ENCODE measurements around the gene NOG.

NOG gene

DNA sequence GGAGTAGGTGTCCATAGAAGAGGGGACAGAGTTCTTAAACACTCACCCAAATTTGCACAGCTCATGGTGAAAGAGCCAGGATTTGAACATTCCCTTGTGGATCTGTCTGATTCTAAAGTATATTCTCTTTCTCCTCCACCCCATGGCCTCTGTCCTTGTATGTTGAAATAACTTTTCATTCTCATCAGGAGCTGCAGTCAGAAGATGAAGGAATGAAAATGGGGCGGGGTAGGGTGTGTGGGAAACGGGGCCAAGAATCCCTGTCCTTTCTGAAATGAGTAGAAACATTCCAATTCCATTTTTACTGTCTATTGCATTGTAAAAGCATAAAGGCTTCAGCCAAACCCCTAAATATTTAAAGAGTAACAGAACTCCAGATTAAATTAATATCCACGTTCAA is 42.8 kb downstream of the NOG start:
- DNase-seq (ENCODE audit: insufficient read length, low spot score) (no peak), FAIRE-seq (no peak)
- TF ChIP-seq, protein P1, sequence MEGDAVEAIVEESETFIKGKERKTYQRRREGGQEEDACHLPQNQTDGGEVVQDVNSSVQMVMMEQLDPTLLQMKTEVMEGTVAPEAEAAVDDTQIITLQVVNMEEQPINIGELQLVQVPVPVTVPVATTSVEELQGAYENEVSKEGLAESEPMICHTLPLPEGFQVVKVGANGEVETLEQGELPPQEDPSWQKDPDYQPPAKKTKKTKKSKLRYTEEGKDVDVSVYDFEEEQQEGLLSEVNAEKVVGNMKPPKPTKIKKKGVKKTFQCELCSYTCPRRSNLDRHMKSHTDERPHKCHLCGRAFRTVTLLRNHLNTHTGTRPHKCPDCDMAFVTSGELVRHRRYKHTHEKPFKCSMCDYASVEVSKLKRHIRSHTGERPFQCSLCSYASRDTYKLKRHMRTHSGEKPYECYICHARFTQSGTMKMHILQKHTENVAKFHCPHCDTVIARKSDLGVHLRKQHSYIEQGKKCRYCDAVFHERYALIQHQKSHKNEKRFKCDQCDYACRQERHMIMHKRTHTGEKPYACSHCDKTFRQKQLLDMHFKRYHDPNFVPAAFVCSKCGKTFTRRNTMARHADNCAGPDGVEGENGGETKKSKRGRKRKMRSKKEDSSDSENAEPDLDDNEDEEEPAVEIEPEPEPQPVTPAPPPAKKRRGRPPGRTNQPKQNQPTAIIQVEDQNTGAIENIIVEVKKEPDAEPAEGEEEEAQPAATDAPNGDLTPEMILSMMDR (IDR thresholded peaks at IDR 0.05; ENCODE audit: insufficient read depth, missing control alignments), result no peak

GRCh38 chr17:56637254-56637653 is 43.8 kb downstream of the NOG start:
- FAIRE-seq (no peak), DNase-seq (ENCODE audit: insufficient read length, low spot score) (no peak)
- TF ChIP-seq, protein P1 (IDR thresholded peaks at IDR 0.05; ENCODE audit: insufficient read depth, missing control alignments), result no peak

- DNase-seq (ENCODE audit: insufficient read length, low spot score) (no peak), FAIRE-seq (no peak)
- TF ChIP-seq, protein P1 (IDR thresholded peaks at IDR 0.05; ENCODE audit: insufficient read depth, missing control alignments), result no peak
These were observed 45.1 kb downstream of the NOG start for GRCh38 chr17:56638591-56639051.

DNA sequence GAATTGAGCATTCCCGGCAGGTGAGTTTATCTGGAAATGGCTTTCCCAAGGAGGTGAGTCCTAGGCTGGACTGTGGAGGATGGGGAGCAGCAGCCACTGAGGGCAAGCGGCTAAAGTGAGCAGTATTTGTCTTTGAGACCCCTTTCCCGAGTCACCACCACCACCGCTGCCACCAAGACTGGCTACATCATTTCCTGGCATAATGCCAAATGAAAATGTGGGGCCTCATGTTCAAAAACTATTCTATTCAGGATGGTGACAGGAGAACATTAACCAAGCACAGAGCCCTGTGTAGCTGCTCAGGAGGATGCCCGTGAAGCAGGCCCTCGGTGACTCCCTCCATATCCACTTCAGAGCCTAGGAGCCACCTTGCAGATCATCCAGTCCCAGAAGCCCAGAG is 46.0 kb downstream of the NOG start:
- FAIRE-seq (no peak), DNase-seq (ENCODE audit: insufficient read length, low spot score) (no peak)
- TF ChIP-seq, protein P1 (IDR thresholded peaks at IDR 0.05; ENCODE audit: insufficient read depth, missing control alignments), result no peak

DNA sequence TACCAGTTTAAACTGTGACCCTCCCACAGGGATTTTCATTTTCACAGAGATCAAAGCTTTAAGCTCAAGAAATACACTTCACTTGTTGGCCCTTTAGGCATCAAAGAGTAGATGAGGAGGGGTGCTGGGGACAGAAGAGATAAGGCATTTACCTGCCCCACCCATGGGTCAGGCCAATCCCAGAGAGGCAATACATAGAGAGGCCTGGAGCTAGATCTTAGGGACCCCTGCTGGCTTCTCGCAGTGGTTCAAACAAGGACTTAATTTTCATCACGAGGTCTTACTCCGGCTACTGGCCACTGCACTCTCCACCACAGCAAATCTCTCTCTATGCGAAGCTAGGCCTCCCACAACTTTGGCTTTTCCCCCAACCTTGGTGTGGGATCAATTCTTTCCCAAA is 46.6 kb downstream of the NOG start:
- TF ChIP-seq, protein P1 (IDR thresholded peaks at IDR 0.05; ENCODE audit: insufficient read depth, missing control alignments), result no peak
- FAIRE-seq, result no peak
- DNase-seq (ENCODE audit: insufficient read length, low spot score), result no peak

DNA sequence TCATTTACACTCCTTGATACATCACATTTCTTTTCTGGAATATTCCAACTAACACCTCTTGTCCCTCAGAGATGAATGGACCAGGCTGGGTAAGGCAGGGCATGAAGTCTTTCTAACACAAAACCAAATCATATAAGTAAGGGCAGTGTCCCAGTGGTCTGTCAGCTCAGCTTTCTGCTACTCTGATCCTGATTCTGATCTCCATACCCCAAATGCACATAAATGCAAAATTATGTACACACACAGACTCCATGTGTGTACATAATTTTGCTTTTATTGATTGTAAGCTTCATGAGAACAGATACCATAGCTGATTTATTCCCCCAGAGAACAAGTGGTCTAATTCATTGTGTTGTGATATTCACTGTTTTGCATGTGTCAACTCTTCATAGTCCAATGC is 47.9 kb downstream of the NOG start:
- TF ChIP-seq, protein P1 (IDR thresholded peaks at IDR 0.05; ENCODE audit: insufficient read depth, missing control alignments), result no peak
- no peak for FAIRE-seq

GRCh38 chr17:56641894-56642293 is 48.4 kb downstream of the NOG start:
- no peak for DNase-seq (ENCODE audit: insufficient read length, low spot score)
- no peak for FAIRE-seq
- TF ChIP-seq, protein P1 (IDR thresholded peaks at IDR 0.05; ENCODE audit: insufficient read depth, missing control alignments), result no peak

More for the DNA sequence above, 47.9 kb downstream of the NOG start:
- DNase-seq (ENCODE audit: insufficient read length, low spot score), result no peak
